ENCODE results near the gene LRP2.

The LRP2 gene

DNA sequence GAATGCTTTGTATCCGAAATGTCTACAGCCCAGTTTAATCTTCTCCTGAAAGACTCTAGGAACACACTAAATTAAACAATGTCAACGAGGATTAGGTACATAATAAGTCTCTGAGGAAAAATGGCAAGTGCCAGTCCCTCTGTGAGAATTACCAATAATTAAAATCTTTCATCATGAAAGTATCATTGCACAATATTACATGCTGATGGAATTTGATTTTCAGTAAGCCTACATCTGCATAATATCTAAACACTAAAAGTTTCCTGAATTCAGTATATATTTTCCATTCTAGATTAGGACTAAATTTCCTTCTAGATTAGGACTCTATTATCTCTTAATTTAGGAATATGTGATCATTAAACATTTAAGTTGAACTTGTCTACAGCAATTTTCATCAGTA, 132.1 kb downstream of the LRP2 start:
- no peak for DNase-seq

DNA sequence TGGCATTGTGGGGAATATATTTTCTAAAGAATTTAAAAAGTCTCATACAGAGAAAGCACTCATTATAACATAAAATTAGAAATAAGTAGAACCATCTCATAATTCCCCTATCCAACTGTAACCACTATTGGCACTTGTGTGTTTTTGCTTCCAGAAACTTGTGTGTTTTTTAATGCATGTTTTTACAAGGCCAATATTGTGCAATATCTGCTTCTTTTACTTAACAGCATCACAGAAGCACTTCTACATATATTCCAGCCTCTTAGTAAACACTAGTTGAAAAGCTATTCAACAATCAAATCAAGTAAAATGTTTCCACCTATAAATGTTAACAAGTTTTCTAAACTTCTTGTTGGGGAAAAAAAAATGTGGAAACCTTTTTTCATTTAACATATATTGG, 132.7 kb downstream of the LRP2 start:
- no peak for DNase-seq

DNA sequence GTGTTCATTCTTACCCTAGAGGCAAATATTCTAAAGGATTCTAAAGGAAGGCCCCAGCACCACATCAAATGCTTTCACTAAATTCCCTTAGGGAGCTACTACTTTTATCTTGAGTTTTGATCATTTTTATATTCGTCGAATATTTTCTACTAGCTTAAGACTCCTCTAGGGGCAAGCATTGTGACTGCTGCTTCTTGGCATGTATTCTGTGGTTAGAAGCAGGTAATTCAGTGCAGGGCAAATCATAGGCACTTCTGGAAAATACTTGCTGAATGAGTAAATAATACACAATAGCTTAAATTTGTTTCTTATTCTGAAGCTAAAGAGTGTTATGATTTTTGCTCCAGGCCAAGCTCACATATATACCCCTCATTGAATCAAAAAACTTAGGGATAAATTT, 136.4 kb downstream of the LRP2 start:
- no peak for DNase-seq

DNA sequence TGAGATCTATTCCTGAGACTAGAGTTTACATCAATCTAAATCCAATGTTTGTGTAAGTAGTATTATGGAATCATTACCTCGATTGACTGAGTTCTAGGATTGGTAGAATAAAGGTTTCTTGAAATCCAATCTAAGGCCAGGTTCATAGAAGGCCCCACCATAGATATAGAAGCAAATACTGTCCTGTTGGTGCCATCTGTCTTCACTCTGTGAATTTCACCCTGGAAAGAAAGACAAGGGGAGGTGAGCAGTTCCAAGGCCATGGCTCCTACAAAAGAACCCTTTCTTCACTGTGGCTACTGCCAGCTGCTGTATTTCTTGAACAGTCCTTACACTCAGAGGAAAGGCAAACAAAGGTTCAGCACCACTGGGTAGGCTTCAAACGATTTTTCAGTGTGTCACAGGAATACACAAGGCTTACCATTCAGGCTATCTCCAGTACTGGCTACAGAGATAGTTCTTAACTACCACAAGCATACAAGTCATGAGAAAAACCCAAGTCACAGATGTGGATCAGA, 137.0 kb downstream of the LRP2 start:
- DNase-seq: no peak

DNA sequence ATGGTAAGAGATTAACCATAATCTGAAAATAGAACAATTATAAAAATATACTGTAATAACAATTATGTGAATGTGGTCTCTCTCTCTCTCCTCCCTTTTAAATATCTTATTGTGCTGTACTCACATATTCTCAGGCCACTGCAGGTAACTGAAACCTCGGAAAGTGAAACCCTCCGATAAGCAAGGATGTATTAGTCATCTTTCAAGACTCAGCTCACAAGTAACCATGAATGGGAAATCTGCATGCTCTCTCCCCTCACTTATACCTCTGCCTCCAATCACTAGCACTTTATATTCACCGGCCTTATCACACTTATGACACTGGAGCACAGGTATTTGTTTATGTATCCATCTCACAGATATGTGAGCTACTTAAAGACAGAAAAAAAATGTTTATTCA, 139.7 kb downstream of the LRP2 start:
- DNase-seq: no peak

DNA sequence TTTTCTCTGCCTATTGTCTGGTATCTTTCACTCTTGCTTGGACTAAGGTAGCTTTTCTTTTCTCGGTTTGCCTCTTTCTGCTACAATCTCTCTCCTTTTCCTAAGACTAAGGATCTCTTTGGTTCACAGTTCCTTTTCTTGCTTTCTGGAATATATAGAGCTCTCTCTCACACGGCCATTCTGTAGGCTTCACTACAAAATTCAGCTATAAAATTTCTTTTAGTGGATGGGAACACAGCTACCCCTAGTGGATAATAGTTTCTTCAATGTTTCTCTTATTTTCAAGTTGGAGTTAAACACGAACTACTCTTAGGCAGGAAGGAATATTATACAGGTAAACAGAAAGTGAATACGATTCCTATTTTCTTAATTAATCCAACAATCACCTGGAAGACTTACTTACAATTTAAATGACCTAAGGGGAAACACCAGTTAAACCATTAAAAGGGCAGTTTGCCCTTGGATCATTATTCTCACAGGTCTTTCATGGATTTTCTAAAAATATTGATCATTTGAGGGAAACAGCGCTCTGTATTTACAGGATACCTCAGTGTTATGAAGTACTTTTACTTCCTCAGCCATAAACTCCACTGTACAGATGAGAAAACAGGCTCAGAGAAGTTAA, 140.5 kb downstream of the LRP2 start:
- no peak for DNase-seq

DNA sequence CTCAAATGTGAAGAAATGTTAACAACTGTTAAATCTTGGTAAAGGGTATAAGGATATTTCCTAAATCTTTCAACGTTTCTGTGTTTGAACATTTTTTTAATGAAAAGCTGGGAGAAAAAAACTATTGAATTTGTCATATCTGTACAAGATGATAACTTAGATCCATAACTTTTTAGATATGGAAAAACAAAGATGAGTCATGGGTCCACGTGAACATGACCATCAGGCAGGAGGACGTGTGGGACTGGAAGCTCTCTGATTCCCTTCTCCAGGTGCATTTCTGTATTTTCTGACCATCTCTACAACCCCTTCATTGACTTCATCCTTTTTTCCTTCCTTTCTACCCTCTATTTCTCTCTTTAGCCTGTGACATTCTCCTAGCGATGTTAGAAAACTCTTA, 151.4 kb downstream of the LRP2 start:
- DNase-seq: no peak

DNA sequence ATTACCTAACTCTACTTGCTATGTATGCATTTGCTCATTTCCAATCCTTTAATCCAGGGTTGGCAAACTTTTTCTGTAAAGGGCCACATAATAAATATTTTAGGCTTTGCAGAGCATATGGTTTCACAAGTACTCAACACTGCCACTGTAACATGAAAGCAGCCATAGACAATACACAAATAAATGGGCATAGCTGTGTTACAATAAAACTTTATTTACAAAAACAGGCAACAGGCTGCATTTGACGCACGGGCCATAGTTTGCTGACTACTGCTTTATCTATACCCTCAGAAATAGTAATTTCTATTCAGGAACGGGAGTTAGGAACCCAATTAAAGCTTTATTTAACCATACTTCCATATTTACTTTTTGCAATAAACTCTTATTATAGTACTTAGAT, 154.3 kb downstream of the LRP2 start:
- no peak for DNase-seq

DNA sequence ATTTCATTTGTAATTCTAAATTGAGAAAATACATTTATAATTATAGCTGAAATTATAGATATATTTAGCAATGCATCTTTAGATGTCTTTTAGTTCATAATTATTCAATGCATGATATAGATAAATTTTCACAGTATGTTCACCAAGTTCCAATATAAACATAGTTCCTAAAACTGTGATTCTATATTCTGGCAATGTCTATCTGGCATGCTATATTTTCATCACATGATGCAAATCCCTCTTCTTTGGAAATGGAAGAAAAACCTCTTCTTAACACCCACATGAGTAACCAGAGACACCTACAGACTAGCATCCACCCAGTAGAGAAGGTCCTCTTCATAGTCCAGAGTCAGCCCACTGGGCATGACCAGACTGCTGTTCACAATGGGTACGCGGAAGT, 157.2 kb downstream of the LRP2 start:
- DNase-seq: no peak

DNA sequence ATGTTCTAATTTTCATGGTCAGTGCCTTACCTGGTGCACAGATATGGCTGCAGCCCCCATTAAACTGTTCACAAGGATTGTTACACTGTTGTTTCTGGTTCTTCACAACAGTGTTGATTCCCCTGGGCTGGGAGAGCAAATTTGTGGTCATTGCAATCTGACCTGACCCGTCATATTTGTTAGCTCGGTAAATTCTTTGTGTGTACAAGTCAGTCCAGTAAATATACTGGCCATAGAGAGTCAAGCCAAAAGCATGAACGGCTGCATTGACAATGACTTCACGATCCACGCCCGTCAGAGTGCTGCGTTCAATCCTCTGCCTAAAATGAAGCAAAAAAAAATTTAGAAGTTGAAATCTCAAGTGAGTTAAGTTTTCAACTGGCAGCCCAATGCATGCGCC, 158.4 kb downstream of the LRP2 start:
- DNase-seq: no peak

DNA sequence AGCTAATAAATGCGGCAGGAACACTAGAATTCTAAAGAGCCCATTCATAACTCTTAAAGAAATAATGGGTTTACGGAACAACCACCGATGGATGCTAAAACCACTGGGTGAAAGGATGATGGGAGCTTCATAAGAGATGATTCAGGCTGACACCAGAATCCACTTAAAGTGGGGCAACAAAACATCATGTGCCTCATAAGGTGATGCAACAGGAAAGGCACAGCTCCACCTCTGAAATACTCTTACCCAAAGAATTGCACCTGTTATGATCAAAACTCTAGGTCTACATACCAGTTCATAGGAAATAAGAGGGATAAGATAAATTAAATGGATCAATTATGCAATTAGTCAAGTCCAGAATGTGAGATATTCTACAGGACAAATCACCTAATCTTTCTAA, 161.6 kb downstream of the LRP2 start:
- no peak for DNase-seq

DNA sequence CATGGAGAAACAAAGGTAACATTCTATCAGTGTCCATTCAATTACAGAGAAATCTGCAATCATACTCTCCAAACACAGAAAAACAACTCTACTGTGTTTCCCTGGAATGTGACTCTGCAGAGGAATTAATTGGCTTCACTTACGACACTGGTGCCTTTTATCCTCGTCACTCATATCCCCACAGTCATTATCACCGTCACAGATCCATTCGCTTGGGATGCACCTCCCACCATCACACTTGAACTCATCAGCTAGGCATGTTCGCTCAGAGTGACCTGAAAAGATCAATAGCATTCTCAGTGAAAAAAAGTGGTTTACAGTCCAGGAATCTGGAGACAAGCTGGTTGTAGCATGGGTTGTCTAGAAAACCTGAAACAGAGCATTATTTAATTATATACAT, 168.7 kb downstream of the LRP2 start:
- DNase-seq: no peak

DNA sequence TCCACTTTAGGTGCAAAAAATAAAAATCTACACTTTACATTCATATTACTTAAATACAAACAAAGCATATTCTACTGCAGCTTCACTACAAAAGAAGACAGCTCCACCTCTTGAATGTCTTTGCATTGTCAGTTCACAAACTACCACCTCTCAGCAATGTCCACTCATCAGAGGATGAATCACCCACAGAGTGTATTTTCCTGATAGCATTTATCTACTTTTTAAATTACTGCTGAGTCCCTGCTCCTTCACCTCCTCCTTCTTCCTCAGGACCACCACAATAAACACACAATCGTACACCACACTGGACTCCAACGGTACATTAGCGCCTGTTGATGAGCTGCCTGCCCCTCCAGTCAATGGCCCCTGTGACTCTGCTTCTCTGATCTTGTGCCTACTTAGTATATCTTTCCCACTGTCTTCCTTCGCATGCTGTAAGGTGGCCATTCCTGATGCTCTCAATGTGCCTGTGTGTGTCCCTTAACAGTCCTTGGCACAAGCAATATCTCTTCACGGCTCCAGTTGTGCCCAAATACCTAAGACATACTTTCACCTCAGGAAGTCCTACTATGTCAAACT, 172.0 kb downstream of the LRP2 start:
- DNase-seq: no peak

DNA sequence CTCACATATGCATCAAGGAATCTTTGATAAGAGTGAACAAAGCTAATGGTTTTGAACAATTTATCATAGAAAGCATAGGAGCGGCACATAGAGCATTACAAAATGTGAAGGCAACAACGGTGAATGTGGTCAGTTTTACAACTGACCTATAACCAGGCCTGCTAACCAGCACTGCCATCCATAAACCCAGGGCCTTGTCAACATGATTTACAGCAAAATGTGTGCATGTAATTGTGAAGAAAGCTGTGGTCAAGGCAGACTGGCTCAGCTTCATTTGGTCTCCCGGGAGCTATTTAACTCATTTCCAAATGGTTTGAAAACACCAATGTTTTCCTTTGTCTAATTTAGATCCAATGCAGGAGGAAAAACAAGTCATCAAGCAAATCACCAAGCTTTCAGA, 173.2 kb downstream of the LRP2 start:
- no peak for DNase-seq

DNA sequence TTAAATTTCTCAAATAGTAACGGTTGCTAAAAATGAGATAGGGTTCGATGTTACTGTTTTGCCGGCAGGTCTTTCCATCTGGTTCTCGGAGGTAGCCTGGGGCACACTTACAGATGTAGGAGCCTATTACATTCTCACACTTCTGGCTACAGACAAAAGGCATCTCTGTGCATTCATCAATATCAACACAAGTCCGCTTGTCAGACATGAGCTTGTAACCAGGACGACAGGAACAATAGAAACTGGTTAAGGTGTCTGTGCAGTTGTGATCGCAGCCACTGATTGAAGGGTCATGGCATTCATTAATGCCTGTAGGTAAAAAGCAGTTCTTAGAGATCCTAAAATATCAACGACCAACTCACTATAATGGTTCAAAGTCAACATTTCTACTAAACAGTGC, 176.6 kb downstream of the LRP2 start:
- no peak for DNase-seq

DNA sequence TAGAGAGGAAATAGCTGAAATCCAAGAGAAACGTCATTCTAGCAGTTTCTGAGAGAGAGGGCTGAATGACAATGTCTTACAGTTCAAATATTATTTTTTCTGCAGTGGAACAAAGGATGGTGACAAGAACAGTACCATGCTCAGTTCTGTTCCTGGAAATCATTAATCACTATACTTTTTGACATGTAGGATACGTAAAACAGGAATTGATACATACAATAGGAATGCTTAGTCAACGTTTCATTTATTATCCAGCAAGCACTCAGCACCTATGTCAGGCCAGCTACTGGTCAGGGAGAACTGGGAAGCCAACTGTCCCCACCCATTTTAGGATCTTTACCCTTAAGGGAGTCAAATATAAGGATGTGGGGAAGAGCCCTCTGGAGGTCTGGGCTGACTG, 178.3 kb downstream of the LRP2 start:
- DNase-seq: no peak

DNA sequence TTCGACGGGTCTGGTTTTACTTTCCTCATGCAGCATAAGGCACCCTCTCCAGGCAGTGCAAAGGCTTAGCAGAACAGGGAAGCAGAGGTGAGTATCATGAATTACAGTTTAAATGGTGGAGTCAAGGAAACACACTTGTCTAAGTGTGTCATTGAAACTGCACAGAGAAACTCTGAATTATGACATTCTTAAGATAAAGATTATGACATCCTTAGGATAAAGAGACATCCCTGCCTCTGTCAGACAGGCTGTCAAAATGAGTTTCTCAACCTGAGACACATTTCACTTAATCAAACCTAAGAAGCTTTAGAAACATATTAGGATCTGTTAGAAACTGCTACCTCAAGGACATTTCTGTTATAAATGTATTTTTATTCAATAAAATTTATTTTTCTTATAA, 179.8 kb downstream of the LRP2 start:
- DNase-seq: no peak

DNA sequence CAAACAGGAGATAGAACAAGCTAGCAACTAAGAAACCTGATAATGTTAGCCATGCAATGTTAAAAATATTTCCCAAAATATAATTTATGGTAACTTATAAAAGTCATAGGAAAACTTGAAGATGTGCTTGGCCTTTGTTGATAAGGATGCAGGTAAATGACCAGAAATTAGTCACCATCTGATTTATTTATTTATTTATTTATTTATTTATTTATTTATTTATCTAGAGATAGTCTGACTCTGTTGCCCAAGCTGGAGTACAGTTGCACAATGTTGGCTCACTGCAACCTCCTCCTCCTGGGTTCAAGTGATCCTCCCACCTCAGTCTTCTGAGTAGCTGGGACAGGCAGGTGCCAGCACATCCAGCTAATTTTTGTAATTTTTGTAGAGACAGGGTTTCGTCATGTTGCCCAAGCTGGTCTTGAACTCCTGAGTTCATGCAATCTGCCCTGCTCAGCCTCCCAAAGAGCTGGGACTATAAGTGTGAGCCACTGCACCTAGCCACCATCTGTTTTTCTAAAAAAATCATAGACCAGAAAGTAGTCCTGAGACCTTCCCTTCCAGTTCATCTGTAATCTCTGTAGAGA, 183.4 kb downstream of the LRP2 start:
- no peak for DNase-seq

DNA sequence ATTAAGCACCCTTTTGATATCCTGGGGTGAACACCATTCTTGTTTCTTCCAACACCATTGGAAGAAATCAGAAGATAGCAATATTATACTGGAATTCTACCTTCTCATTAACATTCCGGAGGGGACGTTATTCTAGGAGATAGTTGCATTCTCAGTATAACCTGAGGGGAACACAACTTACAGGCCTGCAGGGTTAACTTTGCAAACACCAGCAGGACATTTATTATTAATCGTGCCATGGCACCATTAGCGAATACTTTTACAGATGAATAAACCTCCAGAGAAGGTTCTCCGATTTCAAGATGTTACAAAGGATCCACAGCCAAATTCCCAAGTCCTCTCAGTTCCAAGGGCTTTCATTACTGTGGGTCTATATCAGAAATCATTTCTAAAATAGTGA, 184.0 kb downstream of the LRP2 start:
- DNase-seq: no peak

DNA sequence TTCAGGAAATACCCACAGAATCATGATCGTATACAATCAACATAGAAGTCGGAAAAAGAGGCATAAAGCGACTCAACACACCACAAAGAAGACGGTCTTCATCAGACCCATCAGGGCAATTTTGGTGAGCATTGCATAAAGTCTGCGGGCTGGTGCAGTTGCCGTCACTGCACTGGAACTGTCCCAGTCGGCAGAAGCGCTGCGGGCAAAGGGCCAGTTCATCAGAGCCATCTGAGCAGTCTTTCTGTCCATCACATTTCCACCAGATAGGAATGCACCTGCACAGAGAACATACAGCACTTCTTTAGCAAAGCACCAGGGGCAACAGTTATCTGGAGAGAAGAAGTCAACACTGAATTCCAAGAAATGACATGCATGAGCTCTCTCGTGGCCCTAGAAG, 187.2 kb downstream of the LRP2 start:
- DNase-seq: no peak

DNA sequence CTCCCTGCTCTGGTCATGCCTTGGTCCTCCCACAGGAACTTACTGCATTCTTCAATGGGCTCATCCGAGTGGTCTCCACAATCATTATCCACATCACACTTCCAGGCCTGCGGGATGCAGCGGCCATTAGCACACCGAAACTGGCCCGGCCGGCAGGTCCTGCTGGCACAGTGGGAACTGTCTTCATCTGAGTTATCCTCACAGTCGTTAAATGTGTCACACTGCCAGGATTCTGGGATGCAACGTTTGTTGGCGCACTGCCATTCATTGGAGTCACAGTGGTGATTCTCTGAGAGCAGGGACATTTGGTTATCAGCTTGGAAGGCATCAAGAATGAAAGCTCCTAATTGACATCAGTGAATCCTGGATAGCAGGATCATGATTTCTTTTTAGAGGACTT, 188.5 kb downstream of the LRP2 start:
- no peak for DNase-seq

DNA sequence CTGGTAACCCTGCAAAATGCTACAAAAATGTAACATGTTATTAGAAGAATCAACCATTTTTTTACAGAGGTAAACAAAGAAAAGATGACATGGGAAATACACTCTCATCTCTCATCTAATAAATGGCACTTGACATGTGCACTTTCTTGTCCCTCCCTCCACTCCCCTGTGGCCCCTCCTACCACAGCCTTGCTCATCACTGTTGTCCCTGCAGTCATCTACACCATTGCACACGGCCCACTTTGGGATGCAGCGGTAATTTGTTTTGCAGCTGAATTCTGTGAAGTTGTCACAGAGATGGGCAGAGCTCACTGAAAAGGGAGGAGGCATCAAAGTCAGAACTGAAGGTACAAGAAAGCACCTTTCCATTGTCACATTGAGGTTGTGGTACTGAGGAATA, 189.4 kb downstream of the LRP2 start:
- DNase-seq: no peak

DNA sequence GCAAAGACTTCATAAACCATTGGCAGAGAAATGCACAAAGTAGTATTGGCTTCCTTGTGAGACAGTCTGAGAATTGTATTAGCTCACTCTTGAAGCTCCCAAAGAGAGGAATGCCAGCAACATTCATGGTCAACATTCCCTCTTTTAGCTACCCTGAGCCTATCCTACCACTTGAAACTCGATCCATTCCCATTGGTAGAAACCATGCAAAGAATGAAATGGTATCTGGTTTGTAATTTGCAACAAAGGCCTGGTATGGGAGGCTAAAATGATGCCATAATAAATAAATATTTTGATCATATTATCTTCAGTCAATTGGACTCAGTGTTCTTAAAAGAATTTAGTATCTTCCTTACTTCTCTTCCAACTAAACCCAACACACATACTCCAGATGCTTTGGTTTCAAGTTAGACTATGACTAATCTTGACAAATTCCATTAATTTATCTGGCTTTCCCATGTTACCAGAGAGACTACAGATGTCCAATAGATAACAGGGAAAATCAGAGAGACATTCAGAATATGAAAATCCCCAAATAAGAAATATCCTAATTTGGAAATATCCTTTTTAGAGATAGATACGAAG, 190.1 kb downstream of the LRP2 start:
- no peak for DNase-seq

DNA sequence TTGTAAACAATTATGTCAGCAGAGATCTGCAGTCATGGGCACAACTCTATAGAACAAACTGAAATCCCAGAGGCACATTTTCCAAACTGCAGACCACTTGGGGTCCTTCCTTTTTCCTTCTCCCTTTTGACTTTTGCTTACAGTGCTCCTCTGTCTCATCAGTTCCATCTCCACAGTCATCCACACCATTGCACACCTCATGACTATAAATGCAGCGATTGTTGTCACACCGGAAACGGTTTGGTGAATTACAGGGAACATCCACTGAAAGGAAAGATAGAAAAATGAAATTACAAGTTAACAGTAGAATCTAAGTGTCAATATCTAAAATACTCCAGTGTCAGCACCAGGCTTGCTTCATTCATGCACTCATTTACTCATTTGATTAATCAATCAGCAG, 196.5 kb downstream of the LRP2 start:
- no peak for DNase-seq

DNA sequence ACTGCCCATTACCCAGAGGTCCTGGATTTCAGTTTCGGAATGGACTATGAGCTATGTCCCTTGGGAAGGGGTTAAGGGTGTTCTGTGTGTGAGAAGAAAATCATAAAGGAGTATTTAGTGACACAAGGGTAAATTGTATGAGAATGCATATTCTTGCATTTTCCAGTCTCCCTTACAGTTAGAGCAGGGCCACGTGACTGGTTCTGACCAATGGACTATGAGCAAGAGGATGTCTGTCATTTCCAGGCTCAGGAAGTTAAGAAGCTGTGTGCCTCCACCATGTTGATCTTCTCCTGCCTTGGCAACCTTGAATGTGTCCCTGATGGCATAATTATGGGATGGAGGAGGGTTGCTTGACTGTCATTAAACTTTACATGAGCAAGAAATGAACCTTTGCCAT, 198.0 kb downstream of the LRP2 start:
- no peak for DNase-seq
